Measurements from ENCODE around the gene THADA. TPM values are rescaled to one million over a fixed set of nuclear protein-coding genes. Genes with fewer than 3 reads are reported as not detected.
"Not testable (repeated sequence)": the region's sequence is repeated elsewhere in the genome, so short reads cannot be mapped to it uniquely, and the experiment has no call there.

The THADA gene
- total RNA-seq, 2 donors from 2014 or later, result 36.3 to 36.9 TPM

- Mint-ChIP-seq H3K27ac (no peak overlapping the region), H3K27me3 (no peaks in the 10 kb centered on the region), H3K9me3 (no peaks in the 10 kb centered on the region), H3K4me1 (peaks cover 12% of the 10 kb centered on the region), H3K4me3 (no peak overlapping the region), H3K36me3 (ENCODE audit: low read depth) (peaks cover 4% of the 10 kb centered on the region)
- ATAC-seq (replicated peaks), result no peak
These were observed 297.3 kb downstream of the THADA start for GRCh38 chr2:43298500-43298899.

DNA sequence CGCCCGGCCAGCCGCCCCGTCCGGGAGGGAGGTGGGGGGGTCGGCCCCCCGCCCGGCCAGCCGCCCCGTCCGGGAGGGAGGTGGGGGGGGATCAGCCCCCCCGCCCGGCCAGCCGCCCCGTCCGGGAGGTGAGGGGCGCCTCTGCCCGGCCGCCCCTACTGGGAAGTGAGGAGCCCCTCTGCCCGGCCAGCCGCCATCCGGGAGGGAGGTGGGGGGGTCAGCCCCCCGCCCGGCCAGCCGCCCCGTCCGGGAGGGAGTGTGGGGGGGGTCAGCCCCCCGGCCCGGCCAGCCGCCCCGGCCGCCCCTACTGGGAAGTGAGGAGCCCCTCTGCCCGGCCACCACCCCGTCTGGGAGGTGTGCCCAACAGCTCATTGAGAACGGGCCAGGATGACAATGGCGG, 298.1 kb downstream of the THADA start:
- not testable (repeated sequence) for ATAC-seq (replicated peaks); H3K36me3 Mint-ChIP-seq (ENCODE audit: low read depth); H3K9me3 Mint-ChIP-seq; H3K27ac Mint-ChIP-seq; H3K27me3 Mint-ChIP-seq; H3K4me3 Mint-ChIP-seq
- H3K4me1 Mint-ChIP-seq, result peaks cover 13% of the 10 kb centered on the region

- no peak for ATAC-seq (replicated peaks)
- Mint-ChIP-seq H3K27me3 (no peaks in the 10 kb centered on the region), H3K27ac (no peak overlapping the region), H3K4me1 (peaks cover 13% of the 10 kb centered on the region), H3K36me3 (ENCODE audit: low read depth) (peaks cover 34% of the 10 kb centered on the region), H3K4me3 (no peak overlapping the region), H3K9me3 (no peaks in the 10 kb centered on the region)
These were observed 300.8 kb downstream of the THADA start for GRCh38 chr2:43294973-43295603.

DNA sequence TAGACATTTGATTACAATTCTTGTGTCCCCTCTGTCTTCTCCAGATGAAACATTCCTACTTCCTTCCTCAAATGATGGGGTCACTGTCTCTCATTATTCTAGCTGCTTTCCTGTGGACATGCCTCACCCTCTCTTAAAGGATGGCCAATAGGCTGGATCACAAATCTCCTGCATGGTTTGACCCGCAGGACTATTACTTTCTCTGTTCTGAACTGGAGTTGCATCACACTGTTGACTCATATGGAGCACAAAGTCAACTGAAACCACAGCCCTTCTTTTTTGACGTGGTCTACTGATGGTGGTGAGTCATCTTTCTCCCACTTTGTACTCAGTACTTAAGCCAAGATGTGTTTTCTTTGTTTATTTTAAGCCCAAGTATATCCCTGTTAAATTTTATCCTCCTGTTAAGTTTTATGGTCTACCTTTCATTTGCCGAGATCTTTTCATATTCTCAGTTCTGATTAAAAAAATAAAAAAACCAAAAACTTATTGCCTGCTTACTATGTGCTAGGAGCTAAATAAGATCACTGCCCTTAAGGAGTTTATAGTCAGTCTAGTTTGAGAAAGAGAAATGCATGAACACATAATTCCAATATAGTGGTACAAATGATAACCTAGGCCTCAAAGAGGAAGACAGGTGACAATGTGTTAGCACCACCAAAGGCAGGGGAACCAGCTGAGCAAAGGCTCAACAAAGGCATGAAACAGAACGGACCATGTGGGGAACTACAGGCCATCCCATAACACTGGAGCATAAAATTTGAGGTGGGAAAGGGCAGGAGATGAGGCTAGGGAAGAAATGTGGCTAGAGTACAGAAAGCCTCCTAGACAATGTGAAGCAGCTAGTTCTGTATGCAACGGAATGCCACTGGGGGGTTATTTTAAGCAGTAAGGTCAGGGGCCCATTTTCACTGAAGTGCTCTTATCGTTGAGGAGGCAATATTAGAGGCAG, 301.8 kb downstream of the THADA start:
- Mint-ChIP-seq H3K4me1 (peaks cover 13% of the 10 kb centered on the region), H3K4me3 (peak overlapping the region; percentile 0), H3K36me3 (ENCODE audit: low read depth) (peaks cover 45% of the 10 kb centered on the region), H3K27ac (peak overlapping the region; percentile 69), H3K27me3 (no peaks in the 10 kb centered on the region), H3K9me3 (no peaks in the 10 kb centered on the region)
- ATAC-seq (replicated peaks), result peak; percentile 100

- Mint-ChIP-seq H3K4me3 (peak overlapping the region; percentile 0), H3K9me3 (no peaks in the 10 kb centered on the region), H3K27ac (peak overlapping the region; percentile 69), H3K4me1 (peaks cover 13% of the 10 kb centered on the region), H3K36me3 (ENCODE audit: low read depth) (peaks cover 54% of the 10 kb centered on the region), H3K27me3 (no peaks in the 10 kb centered on the region)
- no peak for ATAC-seq (replicated peaks)
These were observed 302.7 kb downstream of the THADA start for GRCh38 chr2:43292851-43293743.

GRCh38 chr2:43292297-43292696, 303.5 kb downstream of the THADA start:
- peaks cover 13% of the 10 kb centered on the region for H3K4me1 Mint-ChIP-seq
- no peaks in the 10 kb centered on the region for H3K9me3 Mint-ChIP-seq
- H3K4me3 Mint-ChIP-seq, result no peak overlapping the region
- H3K36me3 Mint-ChIP-seq (ENCODE audit: low read depth), result peaks cover 62% of the 10 kb centered on the region
- no peak for ATAC-seq (replicated peaks)
- H3K27me3 Mint-ChIP-seq, result no peaks in the 10 kb centered on the region
- H3K27ac Mint-ChIP-seq, result no peak overlapping the region

DNA sequence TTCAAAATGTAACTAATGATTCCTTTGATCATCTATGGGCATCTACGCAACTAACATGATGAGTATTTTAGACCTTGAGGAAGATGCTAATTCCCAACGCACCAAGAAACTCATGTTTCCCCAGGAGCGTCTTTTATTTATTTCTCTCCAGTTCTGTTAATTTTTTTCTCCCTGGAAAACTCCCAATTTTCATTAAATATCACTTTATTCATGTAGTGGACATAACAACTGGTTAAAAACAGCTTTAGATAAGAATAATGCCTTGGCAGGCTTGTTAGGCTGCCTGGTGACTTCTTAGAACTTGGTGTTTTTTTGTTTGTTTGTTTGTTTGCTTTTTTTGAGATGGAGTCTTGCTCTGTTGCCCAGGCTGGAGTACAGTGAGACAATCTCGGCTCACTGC, 306.5 kb downstream of the THADA start:
- H3K4me3 Mint-ChIP-seq, result no peak overlapping the region
- peaks cover 9% of the 10 kb centered on the region for H3K4me1 Mint-ChIP-seq
- H3K9me3 Mint-ChIP-seq, result peaks cover 10% of the 10 kb centered on the region
- H3K27me3 Mint-ChIP-seq, result no peaks in the 10 kb centered on the region
- peaks cover 92% of the 10 kb centered on the region for H3K36me3 Mint-ChIP-seq (ENCODE audit: low read depth)
- no peak overlapping the region for H3K27ac Mint-ChIP-seq
- no peak for ATAC-seq (replicated peaks)

- H3K4me3 Mint-ChIP-seq, result no peak overlapping the region
- H3K36me3 Mint-ChIP-seq (ENCODE audit: low read depth), result peaks cover 96% of the 10 kb centered on the region
- no peak overlapping the region for H3K27ac Mint-ChIP-seq
- H3K27me3 Mint-ChIP-seq, result no peaks in the 10 kb centered on the region
- H3K4me1 Mint-ChIP-seq, result peaks cover 2% of the 10 kb centered on the region
- H3K9me3 Mint-ChIP-seq, result peaks cover 10% of the 10 kb centered on the region
- ATAC-seq (replicated peaks), result no peak
These were observed 307.2 kb downstream of the THADA start for GRCh38 chr2:43288417-43289305.

GRCh38 chr2:43285987-43286386, 309.9 kb downstream of the THADA start:
- Mint-ChIP-seq H3K4me1 (no peaks in the 10 kb centered on the region), H3K36me3 (ENCODE audit: low read depth) (peaks cover 100% of the 10 kb centered on the region), H3K27ac (no peak overlapping the region), H3K9me3 (peaks cover 10% of the 10 kb centered on the region), H3K4me3 (no peak overlapping the region), H3K27me3 (no peaks in the 10 kb centered on the region)
- ATAC-seq (replicated peaks), result no peak

GRCh38 chr2:43284967-43285366, 310.9 kb downstream of the THADA start:
- Mint-ChIP-seq H3K9me3 (peaks cover 10% of the 10 kb centered on the region), H3K27ac (no peak overlapping the region), H3K27me3 (no peaks in the 10 kb centered on the region), H3K36me3 (ENCODE audit: low read depth) (peaks cover 100% of the 10 kb centered on the region), H3K4me1 (no peaks in the 10 kb centered on the region), H3K4me3 (no peak overlapping the region)
- ATAC-seq (replicated peaks), result no peak

GRCh38 chr2:43284347-43284746, 311.5 kb downstream of the THADA start:
- not testable (repeated sequence) for H3K4me3 Mint-ChIP-seq; ATAC-seq (replicated peaks); H3K4me1 Mint-ChIP-seq; H3K27me3 Mint-ChIP-seq; H3K27ac Mint-ChIP-seq; H3K9me3 Mint-ChIP-seq
- peaks cover 100% of the 10 kb centered on the region for H3K36me3 Mint-ChIP-seq (ENCODE audit: low read depth)

GRCh38 chr2:43280994-43281393, 314.8 kb downstream of the THADA start:
- H3K27me3 Mint-ChIP-seq, result no peaks in the 10 kb centered on the region
- peaks cover 99% of the 10 kb centered on the region for H3K36me3 Mint-ChIP-seq (ENCODE audit: low read depth)
- peaks cover 4% of the 10 kb centered on the region for H3K4me1 Mint-ChIP-seq
- ATAC-seq (replicated peaks), result peak; percentile 88
- H3K27ac Mint-ChIP-seq, result no peak overlapping the region
- H3K9me3 Mint-ChIP-seq, result peaks cover 8% of the 10 kb centered on the region
- no peak overlapping the region for H3K4me3 Mint-ChIP-seq

- no peak overlapping the region for H3K4me3 Mint-ChIP-seq
- no peaks in the 10 kb centered on the region for H3K9me3 Mint-ChIP-seq
- H3K4me1 Mint-ChIP-seq, result peaks cover 4% of the 10 kb centered on the region
- H3K27me3 Mint-ChIP-seq, result no peaks in the 10 kb centered on the region
- no peak overlapping the region for H3K27ac Mint-ChIP-seq
- H3K36me3 Mint-ChIP-seq (ENCODE audit: low read depth), result peaks cover 91% of the 10 kb centered on the region
- ATAC-seq (replicated peaks), result no peak
These were observed 316.5 kb downstream of the THADA start for GRCh38 chr2:43279317-43279840.
